Measurements from ENCODE around the gene PER2. TPM values are rescaled to one million over a fixed set of nuclear protein-coding genes. Genes with fewer than 3 reads are reported as not detected.

The PER2 gene
- total and polyA plus RNA-seq, 2 of the 13 experiments (the other 11 are each of a cell fraction or from before 2014, with no cell fraction given) = 5.1 to 9.4 TPM

- TF ChIP-seq ZXDC (CRISPR knock-in tag; IDR thresholded peaks at IDR 0.05) (no peak; the same call in 1 of the 2 replicates), MEF2D (CRISPR knock-in tag; IDR thresholded peaks at IDR 0.05) (peak; percentile 66), HDAC6 (IDR thresholded peaks at IDR 0.05; ENCODE audit: low read depth, low read length) (no peak), ZNF709 (CRISPR knock-in tag; IDR thresholded peaks at IDR 0.05) (no peak), KDM5B (CRISPR knock-in tag; IDR thresholded peaks at IDR 0.05; ENCODE audit: borderline replicate concordance) (peak; percentile 45; the same call in 1 of the 2 replicates), MIXL1 (CRISPR knock-in tag; IDR thresholded peaks at IDR 0.05) (no peak), ZBTB10 (CRISPR knock-in tag; IDR thresholded peaks at IDR 0.05; ENCODE audit: borderline replicate concordance) (no peak), TEAD2 (CRISPR knock-in tag; IDR thresholded peaks at IDR 0.05) (no peak), THYN1 (CRISPR knock-in tag; IDR thresholded peaks at IDR 0.05; ENCODE audit: borderline replicate concordance, low read depth) (no peak), ZNF720 (CRISPR knock-in tag; IDR thresholded peaks at IDR 0.05) (no peak), NFIC (IDR thresholded peaks at IDR 0.05; ENCODE audit: low read length) (no peak), ZNF883 (CRISPR knock-in tag; IDR thresholded peaks at IDR 0.05; ENCODE audit: not compliant biosample characterization) (no peak), MLLT10 (CRISPR knock-in tag; IDR thresholded peaks at IDR 0.05) (no peak), ZNF251 (CRISPR knock-in tag; IDR thresholded peaks at IDR 0.05) (no peak), ETV5 (CRISPR knock-in tag; IDR thresholded peaks at IDR 0.05; ENCODE audit: borderline replicate concordance) (no peak; the same call in 1 of the 2 replicates), HMG20A (CRISPR knock-in tag; IDR thresholded peaks at IDR 0.05; ENCODE audit: borderline replicate concordance) (no peak), ELF1 (CRISPR knock-in tag; IDR thresholded peaks at IDR 0.05) (peak; percentile 25; the same call in 1 of the 2 replicates), LCORL (IDR thresholded peaks at IDR 0.05) (no peak), LCORL (CRISPR knock-in tag; IDR thresholded peaks at IDR 0.05) (peak; percentile 67), ZNF431 (CRISPR knock-in tag; IDR thresholded peaks at IDR 0.05; ENCODE audit: borderline replicate concordance, low read depth) (no peak; the same call in 1 of the 2 replicates), KDM4B (CRISPR knock-in tag; IDR thresholded peaks at IDR 0.05) (no peak)
- TF ChIP-seq, protein P1, sequence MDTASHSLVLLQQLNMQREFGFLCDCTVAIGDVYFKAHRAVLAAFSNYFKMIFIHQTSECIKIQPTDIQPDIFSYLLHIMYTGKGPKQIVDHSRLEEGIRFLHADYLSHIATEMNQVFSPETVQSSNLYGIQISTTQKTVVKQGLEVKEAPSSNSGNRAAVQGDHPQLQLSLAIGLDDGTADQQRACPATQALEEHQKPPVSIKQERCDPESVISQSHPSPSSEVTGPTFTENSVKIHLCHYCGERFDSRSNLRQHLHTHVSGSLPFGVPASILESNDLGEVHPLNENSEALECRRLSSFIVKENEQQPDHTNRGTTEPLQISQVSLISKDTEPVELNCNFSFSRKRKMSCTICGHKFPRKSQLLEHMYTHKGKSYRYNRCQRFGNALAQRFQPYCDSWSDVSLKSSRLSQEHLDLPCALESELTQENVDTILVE (CRISPR knock-in tag; IDR thresholded peaks at IDR 0.05) = 0 out of 2 replicates have a peak, but pooled peaks have one; percentile 56
- TF ChIP-seq, protein P2, sequence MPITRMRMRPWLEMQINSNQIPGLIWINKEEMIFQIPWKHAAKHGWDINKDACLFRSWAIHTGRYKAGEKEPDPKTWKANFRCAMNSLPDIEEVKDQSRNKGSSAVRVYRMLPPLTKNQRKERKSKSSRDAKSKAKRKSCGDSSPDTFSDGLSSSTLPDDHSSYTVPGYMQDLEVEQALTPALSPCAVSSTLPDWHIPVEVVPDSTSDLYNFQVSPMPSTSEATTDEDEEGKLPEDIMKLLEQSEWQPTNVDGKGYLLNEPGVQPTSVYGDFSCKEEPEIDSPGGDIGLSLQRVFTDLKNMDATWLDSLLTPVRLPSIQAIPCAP (CRISPR knock-in tag; IDR thresholded peaks at IDR 0.05; ENCODE audit: low read depth) = no peak
- TF ChIP-seq, protein P3, sequence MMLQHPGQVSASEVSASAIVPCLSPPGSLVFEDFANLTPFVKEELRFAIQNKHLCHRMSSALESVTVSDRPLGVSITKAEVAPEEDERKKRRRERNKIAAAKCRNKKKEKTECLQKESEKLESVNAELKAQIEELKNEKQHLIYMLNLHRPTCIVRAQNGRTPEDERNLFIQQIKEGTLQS (CRISPR knock-in tag; IDR thresholded peaks at IDR 0.05) = no peak
These were observed 6.2 kb upstream of the PER2 start (continued) for GRCh38 chr2:238294393-238295143.
